HepG2 (cell line): Measurements from ENCODE around the gene FABP1. TPM values are rescaled to one million over a fixed set of nuclear protein-coding genes. Genes with fewer than 3 reads are reported as not detected.

Experiments used
- AHR ChIP-seq: IDR thresholded peaks from 2 replicates; pipeline ENCODE4 v1.6.1; 2018; ENCODE audit warnings: missing genetic modification reagents, missing compliant biosample characterization
- CREBL2 ChIP-seq: sonication (generic); formaldehyde crosslinking; IDR thresholded peaks from 2 replicates; pipeline ENCODE4 v1.8.1; 2023; ENCODE audit warnings: missing genetic modification reagents, mild to moderate bottlenecking, borderline replicate concordance
- CSRNP2 ChIP-seq: sonication (generic); formaldehyde crosslinking; conservative IDR thresholded peaks from 2 replicates; pipeline ENCODE4 v1.8.0; 2022; ENCODE audit warnings: low read depth, missing genetic modification reagents
- DNMT1 ChIP-seq: sonication (generic); formaldehyde crosslinking; IDR thresholded peaks from 2 replicates; pipeline ENCODE4 v1.5.1; 2020; ENCODE audit warnings: mild to moderate bottlenecking, missing genetic modification reagents
- EP300 ChIP-seq, 3 experiments: sonication (generic) in 1 of 3; formaldehyde crosslinking in 1 of 3; IDR thresholded peaks; 2 replicates each; pipeline versions ENCODE4 v1.5.1 to v1.6.1; 2011 to 2020; ENCODE audit warnings: low read depth in 2 of 3, low read length in 2 of 3, borderline replicate concordance in 1 of 3, improper control_type of control experiment in 1 of 3, mild to moderate bottlenecking in 1 of 3, missing genetic modification reagents in 1 of 3, moderate library complexity in 1 of 3
- ESRRA ChIP-seq: sonication (generic); formaldehyde crosslinking; IDR thresholded peaks from 2 replicates; pipeline ENCODE4 v1.5.1; 2020; ENCODE audit warnings: mild to moderate bottlenecking, low read depth, missing genetic modification reagents
- KAT2B ChIP-seq: fragments of 150-350 bp; IDR thresholded peaks from 2 replicates; pipeline ENCODE4 v1.6.1; 2014; ENCODE audit warnings: low read depth, low read length, borderline replicate concordance
- MLXIP ChIP-seq: sonication (generic); formaldehyde crosslinking; IDR thresholded peaks from 2 replicates; pipeline ENCODE4 v1.9.0; 2021; ENCODE audit warnings: missing genetic modification reagents, borderline replicate concordance
- NFE2L2 ChIP-seq: fragments of 150-350 bp; IDR thresholded peaks from 2 replicates; pipeline ENCODE4 v1.6.1; 2014; ENCODE audit warnings: low read length
- NFKB2 ChIP-seq: sonication (generic); formaldehyde crosslinking; IDR thresholded peaks from 2 replicates; pipeline ENCODE4 v1.4.0; 2020; ENCODE audit warnings: missing genetic modification reagents, borderline replicate concordance
- RNF2 ChIP-seq: fragments of 450-650 bp; conservative IDR thresholded peaks from 2 replicates; pipeline ENCODE4 v1.6.1; 2016; ENCODE audit warnings: low read depth
- SIN3A ChIP-seq: IDR thresholded peaks from 2 replicates; pipeline ENCODE4 v1.6.1; 2011; ENCODE audit warnings: low read depth, mild to moderate bottlenecking, control low read depth, low read length, borderline replicate concordance
- SP1 ChIP-seq, 2 experiments: fragments of 450-650 bp in 1 of 2; sonication (generic) in 1 of 2; formaldehyde crosslinking in 1 of 2; IDR thresholded peaks; 2 replicates each; pipeline versions ENCODE4 v1.4.0 to v1.6.1; 2016 to 2020; ENCODE audit warnings: missing genetic modification reagents in 1 of 2
- SP4 ChIP-seq: sonication (generic); formaldehyde crosslinking; IDR thresholded peaks from 2 replicates; pipeline ENCODE4 v1.8.1; 2023; ENCODE audit warnings: mild to moderate bottlenecking, missing genetic modification reagents
- SSRP1 ChIP-seq: IDR thresholded peaks from 2 replicates; pipeline ENCODE4 v1.6.1; 2016; ENCODE audit warnings: control low read depth
- ZNF503 ChIP-seq: sonication (generic); formaldehyde crosslinking; IDR thresholded peaks from 2 replicates; pipeline ENCODE4 v1.4.0; 2020; ENCODE audit warnings: missing genetic modification reagents
- ZNF737 ChIP-seq: sonication (generic); formaldehyde crosslinking; IDR thresholded peaks from 2 replicates; pipeline ENCODE4 v1.5.0; 2020; ENCODE audit warnings: missing genetic modification reagents, mild to moderate bottlenecking, borderline replicate concordance
- ZNF749 ChIP-seq: sonication (generic); formaldehyde crosslinking; IDR thresholded peaks from 2 replicates; pipeline ENCODE4 v1.8.0; 2022; ENCODE audit warnings: mild to moderate bottlenecking, missing genetic modification reagents, moderate library complexity, borderline replicate concordance
- ZSCAN5A ChIP-seq: sonication (generic); formaldehyde crosslinking; IDR thresholded peaks from 2 replicates; pipeline ENCODE4 v1.8.0; 2022; ENCODE audit warnings: mild to moderate bottlenecking, missing genetic modification reagents, borderline replicate concordance
- polyA plus RNA-seq, 8 experiments: library from polyadenylated mRNA; depleted of rRNA in 3 of 8; stranded (reverse) in 7 of 8; unstranded in 1 of 8; fragments of >200 nt; fragmentation: Illumina TruSeq in 4 of 8; extraction: Trizol in 4 of 8; gene quantifications; 2 replicates each; pipeline versions ENCODE4 v1.2.1 to v1.2.3, GENCODE V29; 2011 to 2016; ENCODE audit warnings: low read depth in 4 of 8, missing spikeins in 1 of 8, mixed read lengths in 1 of 8; ENCODE audit not compliant: insufficient read depth in 1 of 8
- total RNA-seq, 5 experiments: library from RNA; depleted of rRNA; stranded (reverse); fragments of >200 nt; fragmentation: Illumina TruSeq; extraction: Trizol; gene quantifications; 2 replicates each; pipeline ENCODE4 v1.2.3, GENCODE V29; 2016; ENCODE audit warnings: low read depth in 1 of 5

Gene FABP1
- total and polyA plus RNA-seq, 2 of the 13 experiments (the other 11 are each of a cell fraction or from before 2014, with no cell fraction given): 644 to 1,608 TPM

- no peak; the same call in 1 of the 2 replicates for TF ChIP-seq MLXIP
- TF ChIP-seq ZSCAN5A (CRISPR knock-in tag): peak; percentile 27; the same call in 1 of the 2 replicates
- TF ChIP-seq ZNF749 (CRISPR knock-in tag): no peak
- peak; percentile 69; the same call in 1 of the 2 replicates for TF ChIP-seq NFKB2 (CRISPR knock-in tag)
- TF ChIP-seq SIN3A: peak; percentile 87
- no peak; the same call in 1 of the 2 replicates for TF ChIP-seq CSRNP2
- no peak for TF ChIP-seq RNF2
- no peak for TF ChIP-seq SP1 (IDR thresholded peaks at IDR 0.05)
- no peak; the same call in 1 of the 2 replicates for TF ChIP-seq SP1 (CRISPR knock-in tag; IDR thresholded peaks at IDR 0.05)
- peak; percentile 93; the same call in 1 of the 2 replicates for TF ChIP-seq ZNF737 (CRISPR knock-in tag)
- peak; percentile 26 to 94 for TF ChIP-seq EP300 (IDR thresholded peaks at IDR 0.05; ENCODE audit: low read depth in 2 of 2, low read length in 2 of 2)
- TF ChIP-seq EP300 (CRISPR knock-in tag; IDR thresholded peaks at IDR 0.05; ENCODE audit: borderline replicate concordance): peak; percentile 67; the same call in 1 of the 2 replicates
- peak; percentile 64; the same call in 1 of the 2 replicates for TF ChIP-seq AHR
- peak; percentile 5; the same call in 1 of the 2 replicates for TF ChIP-seq ESRRA (CRISPR knock-in tag)
- TF ChIP-seq SP4 (CRISPR knock-in tag): peak; percentile 74; the same call in 1 of the 2 replicates
- peak; percentile 96; the same call in 1 of the 2 replicates for TF ChIP-seq SSRP1 (CRISPR knock-in tag)
- TF ChIP-seq KAT2B: no peak
- TF ChIP-seq ZNF503 (CRISPR knock-in tag): peak; percentile 71
- TF ChIP-seq DNMT1 (CRISPR knock-in tag): no peak
- TF ChIP-seq CREBL2 (CRISPR knock-in tag): no peak
- TF ChIP-seq NFE2L2: no peak
These were observed at the start of gene FABP1 (continued) for GRCh38 chr2:88127888-88128653.
